GM12878 (cell line): ENCODE data around the gene HSD17B2. TPM values are rescaled to one million over a fixed set of nuclear protein-coding genes. Genes with fewer than 3 reads are reported as not detected.

Source experiments
- ATAC-seq: fragments of 200-7000 bp; cut with Tn5 transposase; 3 replicates; pipeline ENCODE4 v1.9.1; 2020; ENCODE audit warnings: mild to moderate bottlenecking, moderate library complexity
- BruUV-seq: library from RNA; stranded (reverse); fragments of 400-500 nt; replicated peaks from 2 replicates; lab custom pipeline; 2021; lab: Mats Ljungman, UMichigan
- CTCF ChIA-PET: fragments of 300-600 bp; sonication (Branson Sonifier 250); formaldehyde crosslinking; extraction: SDS; loops from one replicate; lab custom pipeline; 2021; ENCODE audit warnings: inconsistent platforms; lab: Yijun Ruan, JAX
- POLR2A ChIA-PET: fragments of 350-600 bp; formaldehyde crosslinking; extraction: SDS; loops from one replicate; lab custom pipeline; 2021; ENCODE audit warnings: inconsistent platforms; lab: Charles Lee
- RAD21 ChIA-PET: fragments of 300-600 bp; sonication (Branson Sonifier 250); formaldehyde crosslinking; loops from one replicate; lab custom pipeline; 2023; ENCODE audit warnings: antibody characterized with exemption; ENCODE audit not compliant: unreplicated experiment; lab: Charles Lee
- SMC1A ChIA-PET: fragments of 300-600 bp; sonication (Branson Sonifier 250); formaldehyde crosslinking; loops from one replicate; lab custom pipeline; 2023; ENCODE audit not compliant: unreplicated experiment, uncharacterized antibody; lab: Charles Lee
- DNase-seq: peaks from one replicate; pipeline ENCODE4 v3.0.0-alpha.2; 2011; ENCODE audit warnings: low read depth, low spot score
- FAIRE-seq: peaks from 3 replicates; lab custom pipeline; 2011; peaks lifted over from hg19 to GRCh38; lab: Jason Lieb, UNC
- H2AFZ ChIP-seq: 2 replicates; pipeline ENCODE4 v1.6.0; 2011; ENCODE audit warnings: low read depth, low read length, control low read depth; ENCODE audit not compliant: control insufficient read depth
- H3K27ac ChIP-seq: 2 replicates; pipeline ENCODE4 v1.5.1; 2011; ENCODE audit warnings: control low read depth; ENCODE audit not compliant: control insufficient read depth, insufficient read depth
- H3K27me3 ChIP-seq, 2 experiments: replicated peaks in 1 of 2; 2 replicates each; pipeline versions ENCODE4 v1.6.0 to v1.6.1; 2011; ENCODE audit warnings: low read length in 1 of 2; ENCODE audit not compliant: control insufficient read depth in 2 of 2, insufficient read depth in 2 of 2
- H3K36me3 ChIP-seq, 2 experiments: 2 replicates each; pipeline ENCODE4 v1.5.1; 2011; ENCODE audit warnings: low read length in 1 of 2; ENCODE audit not compliant: control insufficient read depth in 2 of 2, insufficient read depth in 2 of 2
- H3K4me1 ChIP-seq: 2 replicates; pipeline ENCODE4 v1.6.1; 2011; ENCODE audit warnings: mild to moderate bottlenecking, low read length, moderate library complexity, mixed read lengths; ENCODE audit not compliant: control insufficient read depth, insufficient read depth
- H3K4me2 ChIP-seq: 2 replicates; pipeline ENCODE4 v1.6.0; 2011; ENCODE audit warnings: control low read depth; ENCODE audit not compliant: control insufficient read depth, insufficient read depth
- H3K4me3 ChIP-seq: fragments of 200-600 bp; sonication (generic); 2 replicates; pipeline ENCODE4 v1.5.1; 2016
- H3K79me2 ChIP-seq: 2 replicates; pipeline ENCODE4 v1.6.0; 2011; ENCODE audit warnings: low read length; ENCODE audit not compliant: control insufficient read depth, insufficient read depth
- H3K9ac ChIP-seq: 2 replicates; pipeline ENCODE4 v1.8.0; 2011; ENCODE audit warnings: low read length, control low read depth, mixed read lengths; ENCODE audit not compliant: control insufficient read depth, insufficient read depth
- H3K9me3 ChIP-seq: replicated peaks from 3 replicates; pipeline ENCODE4 v1.5.1; 2011; ENCODE audit warnings: mild to moderate bottlenecking, low read length; ENCODE audit not compliant: control insufficient read depth, insufficient read depth
- H4K20me1 ChIP-seq: 2 replicates; pipeline ENCODE4 v1.6.0; 2011; ENCODE audit not compliant: control insufficient read depth, insufficient read depth
- BRCA1 ChIP-seq: IDR thresholded peaks from 2 replicates; pipeline ENCODE4 v1.6.1; 2011; ENCODE audit warnings: low read depth, low read length, improper control_type of control experiment
- ESRRA ChIP-seq: IDR thresholded peaks from 2 replicates; pipeline ENCODE4 v1.6.1; 2012; ENCODE audit warnings: mild to moderate bottlenecking, low read length, improper control_type of control experiment
- IKZF2 ChIP-seq, 2 experiments: fragments of 450-650 bp; IDR thresholded peaks; 2 replicates each; pipeline ENCODE4 v1.6.1; 2017; ENCODE audit warnings: mild to moderate bottlenecking in 2 of 2, moderate library complexity in 2 of 2
- JUNB ChIP-seq: IDR thresholded peaks from 2 replicates; pipeline ENCODE4 v1.6.1; 2016; ENCODE audit warnings: antibody characterized with exemption, mild to moderate bottlenecking
- JUND ChIP-seq: IDR thresholded peaks from 2 replicates; pipeline ENCODE4 v1.6.1; 2012; ENCODE audit warnings: low read depth, mild to moderate bottlenecking, low read length, improper control_type of control experiment, moderate library complexity
- MYC ChIP-seq: IDR thresholded peaks from 2 replicates; pipeline ENCODE4 v1.6.1; 2011; ENCODE audit warnings: mild to moderate bottlenecking, low read length, moderate library complexity, inconsistent platforms; ENCODE audit not compliant: insufficient read depth, insufficient replicate concordance, insufficient read length, severe bottlenecking
- NBN ChIP-seq: fragments of 450-650 bp; IDR thresholded peaks from 2 replicates; pipeline ENCODE4 v1.6.1; 2016
- RB1 ChIP-seq: fragments of 450-650 bp; formaldehyde crosslinking; IDR thresholded peaks from 2 replicates; pipeline ENCODE4 v1.6.1; 2017; ENCODE audit warnings: mild to moderate bottlenecking, borderline replicate concordance
- RBBP5 ChIP-seq: fragments of 200-600 bp; sonication (generic); conservative IDR thresholded peaks from 2 replicates; pipeline ENCODE4 v1.6.1; 2016
- SPI1 ChIP-seq: IDR thresholded peaks from 2 replicates; pipeline ENCODE4 v1.6.1; 2011; ENCODE audit warnings: low read depth, mild to moderate bottlenecking, low read length, moderate library complexity, borderline replicate concordance; ENCODE audit not compliant: insufficient read depth
- TAF1 ChIP-seq: IDR thresholded peaks from 2 replicates; pipeline ENCODE4 v1.6.1; 2011; ENCODE audit warnings: mild to moderate bottlenecking, low read depth, low read length, borderline replicate concordance
- YY1 ChIP-seq: IDR thresholded peaks from 2 replicates; pipeline ENCODE4 v1.6.1; 2011; ENCODE audit warnings: low read depth, mild to moderate bottlenecking, low read length
- ZNF24 ChIP-seq: fragments of 450-650 bp; IDR thresholded peaks from 2 replicates; pipeline ENCODE4 v1.6.1; 2017; ENCODE audit warnings: antibody characterized with exemption, mild to moderate bottlenecking
- WGBS: methylation state at CpG from one replicate; pipeline ENCODE4 v1.1.6; 2016; ENCODE audit warnings: low lambda C conversion rate; ENCODE audit not compliant: insufficient replicate concordance, insufficient coverage; ENCODE audit errors: missing lambda C conversion rate; 5-methylcytosine and 5-hydroxymethylcytosine counted together
- in situ Hi-C: fragments of 300-500 bp; cut with MboI; formaldehyde crosslinking; loops from 9 replicates; pipeline ENCODE4 v1.14.3; 2018; ENCODE audit warnings: mixed read lengths
- intact Hi-C: fragments of 100-400 bp; cut with micrococcal nuclease; formaldehyde crosslinking; loops from one replicate; pipeline ENCODE4 v1.14.2; 2022; ENCODE audit not compliant: unreplicated experiment
- polyA plus RNA-seq, 11 experiments: library from polyadenylated mRNA; depleted of rRNA in 4 of 11; unstranded in 6 of 11; stranded (reverse) in 5 of 11; fragments of >200 nt; fragmentation: Nextera tagmentation in 4 of 11; fragmentation: Illumina TruSeq in 1 of 11; extraction: Ambion mirVana in 4 of 11; extraction: Trizol in 1 of 11; gene quantifications; 1 replicate in 1 of 11; 2 replicates in 10 of 11; pipeline versions ENCODE4 v1.2.1 to v1.2.3, GENCODE V29; 2011 to 2016; ENCODE audit warnings: inconsistent platforms in 2 of 11, missing spikeins in 2 of 11, low read depth in 1 of 11
- total RNA-seq, 4 experiments: library from RNA; depleted of rRNA in 3 of 4; stranded (reverse); fragments of >200 nt in 3 of 4; fragmentation: Illumina TruSeq in 1 of 4; extraction: Trizol in 1 of 4; gene quantifications; 2 replicates each; pipeline versions ENCODE4 v1.2.1 to v1.2.3, GENCODE V29; 2013 to 2021
- TF ChIP-seq, protein P1 (sequence below): fragments of 450-650 bp; IDR thresholded peaks from 2 replicates; pipeline ENCODE4 v1.6.1; 2017; ENCODE audit warnings: borderline replicate concordance
- TF ChIP-seq, protein P2 (sequence below): IDR thresholded peaks from 2 replicates; pipeline ENCODE4 v1.6.1; 2012; ENCODE audit warnings: mild to moderate bottlenecking, low read depth, low read length

HSD17B2 gene
- total and polyA plus RNA-seq, 10 of the 15 experiments (the other 5 are each of a cell fraction or from before 2014, with no cell fraction given): not detected

DNA sequence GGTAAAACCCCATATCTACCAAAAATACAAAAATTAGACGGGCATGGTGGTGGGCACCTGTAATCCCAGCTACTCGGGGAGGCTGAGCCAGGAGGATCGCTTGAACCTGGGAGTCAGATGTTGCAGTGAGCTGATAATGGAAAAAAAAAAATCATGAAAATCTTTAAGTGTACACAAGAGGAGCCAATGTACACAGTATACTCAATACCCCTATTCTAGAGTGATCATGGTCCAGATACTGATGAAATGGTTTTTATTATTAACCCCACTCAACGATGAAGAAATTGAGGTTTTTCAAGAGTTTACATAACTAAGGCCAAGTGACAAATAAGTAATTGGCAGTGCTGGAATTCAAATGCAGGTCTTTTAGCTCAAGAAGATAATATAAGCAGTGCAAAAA, 11.5 kb downstream of the HSD17B2 start:
- WGBS: 36% methylated on average over 4 of the region's 4 CpGs
- Histone ChIP-seq H4K20me1 (no peaks in the 10 kb centered on the region), H3K27ac (no peak overlapping the region), H3K9me3 (no peaks in the 10 kb centered on the region), H3K9ac (no peak overlapping the region), H3K4me2 (no peak overlapping the region), H2AFZ (no peak overlapping the region), H3K36me3 (no peaks in the 10 kb centered on the region), H3K4me3 (no peak overlapping the region), H3K79me2 (no peaks in the 10 kb centered on the region), H3K4me1 (no peaks in the 10 kb centered on the region), H3K27me3 (peaks cover 0 to 1% of the 10 kb centered on the region in 2 experiments; a peak in 2 of 4 replicates)
- FAIRE-seq: no peak
- no peak for DNase-seq
- in situ Hi-C loops (no loop called here), intact Hi-C loops (no loop called here)
- no peak for TF ChIP-seq SPI1
- no peak for TF ChIP-seq ESRRA
- TF ChIP-seq ZNF24: no peak
- TF ChIP-seq TAF1: no peak
- TF ChIP-seq MYC: no peak
- TF ChIP-seq, protein P1, sequence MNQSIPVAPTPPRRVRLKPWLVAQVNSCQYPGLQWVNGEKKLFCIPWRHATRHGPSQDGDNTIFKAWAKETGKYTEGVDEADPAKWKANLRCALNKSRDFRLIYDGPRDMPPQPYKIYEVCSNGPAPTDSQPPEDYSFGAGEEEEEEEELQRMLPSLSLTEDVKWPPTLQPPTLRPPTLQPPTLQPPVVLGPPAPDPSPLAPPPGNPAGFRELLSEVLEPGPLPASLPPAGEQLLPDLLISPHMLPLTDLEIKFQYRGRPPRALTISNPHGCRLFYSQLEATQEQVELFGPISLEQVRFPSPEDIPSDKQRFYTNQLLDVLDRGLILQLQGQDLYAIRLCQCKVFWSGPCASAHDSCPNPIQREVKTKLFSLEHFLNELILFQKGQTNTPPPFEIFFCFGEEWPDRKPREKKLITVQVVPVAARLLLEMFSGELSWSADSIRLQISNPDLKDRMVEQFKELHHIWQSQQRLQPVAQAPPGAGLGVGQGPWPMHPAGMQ: no peak
- no peak for TF ChIP-seq RBBP5
- no peak for TF ChIP-seq BRCA1
- TF ChIP-seq JUND: no peak
- TF ChIP-seq JUNB: no peak
- no peak for TF ChIP-seq RB1
- TF ChIP-seq, protein P2, sequence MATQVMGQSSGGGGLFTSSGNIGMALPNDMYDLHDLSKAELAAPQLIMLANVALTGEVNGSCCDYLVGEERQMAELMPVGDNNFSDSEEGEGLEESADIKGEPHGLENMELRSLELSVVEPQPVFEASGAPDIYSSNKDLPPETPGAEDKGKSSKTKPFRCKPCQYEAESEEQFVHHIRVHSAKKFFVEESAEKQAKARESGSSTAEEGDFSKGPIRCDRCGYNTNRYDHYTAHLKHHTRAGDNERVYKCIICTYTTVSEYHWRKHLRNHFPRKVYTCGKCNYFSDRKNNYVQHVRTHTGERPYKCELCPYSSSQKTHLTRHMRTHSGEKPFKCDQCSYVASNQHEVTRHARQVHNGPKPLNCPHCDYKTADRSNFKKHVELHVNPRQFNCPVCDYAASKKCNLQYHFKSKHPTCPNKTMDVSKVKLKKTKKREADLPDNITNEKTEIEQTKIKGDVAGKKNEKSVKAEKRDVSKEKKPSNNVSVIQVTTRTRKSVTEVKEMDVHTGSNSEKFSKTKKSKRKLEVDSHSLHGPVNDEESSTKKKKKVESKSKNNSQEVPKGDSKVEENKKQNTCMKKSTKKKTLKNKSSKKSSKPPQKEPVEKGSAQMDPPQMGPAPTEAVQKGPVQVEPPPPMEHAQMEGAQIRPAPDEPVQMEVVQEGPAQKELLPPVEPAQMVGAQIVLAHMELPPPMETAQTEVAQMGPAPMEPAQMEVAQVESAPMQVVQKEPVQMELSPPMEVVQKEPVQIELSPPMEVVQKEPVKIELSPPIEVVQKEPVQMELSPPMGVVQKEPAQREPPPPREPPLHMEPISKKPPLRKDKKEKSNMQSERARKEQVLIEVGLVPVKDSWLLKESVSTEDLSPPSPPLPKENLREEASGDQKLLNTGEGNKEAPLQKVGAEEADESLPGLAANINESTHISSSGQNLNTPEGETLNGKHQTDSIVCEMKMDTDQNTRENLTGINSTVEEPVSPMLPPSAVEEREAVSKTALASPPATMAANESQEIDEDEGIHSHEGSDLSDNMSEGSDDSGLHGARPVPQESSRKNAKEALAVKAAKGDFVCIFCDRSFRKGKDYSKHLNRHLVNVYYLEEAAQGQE: no peak
- TF ChIP-seq NBN: no peak
- TF ChIP-seq IKZF2 (IDR thresholded peaks at IDR 0.05): no peak
- no peak for TF ChIP-seq YY1
- ATAC-seq: no peak
- ChIA-PET RAD21 (no interaction called here), SMC1A (interaction anchor here (0.6 to 1.4 kb wide), 2 partner anchors 10 to 77 kb away, joined by 3 to 4 read pairs; no protein-coding TSS in a partner anchor), POLR2A (no interaction called here), CTCF (interaction anchor here (0.9 kb wide), 1 partner anchor 10 kb away, joined by 3 read pairs; no protein-coding TSS in a partner anchor)
- BruUV-seq: no TSS peak
